Measurements from ENCODE around the gene TBC1D22A.

- TF ChIP-seq CTCF (conservative IDR thresholded peaks at IDR 0.05; ENCODE audit: low read length), result no peak
- TF ChIP-seq EZH2phosphoT487 (IDR thresholded peaks at IDR 0.05; ENCODE audit: borderline replicate concordance, low read depth, low read length), result no peak
These were observed 411.1 kb downstream of the TBC1D22A start for GRCh38 chr22:47173535-47174021.

Data from OCI-LY7 (cell line).